Medulla oblongata (tissue), 1 donor: ENCODE results near the gene RXYLT1.
"Not testable (repeated sequence)": the region's sequence is repeated elsewhere in the genome, so short reads cannot be mapped to it uniquely, and the experiment has no call there.

Experiments used
- DNase-seq: peaks from one replicate; pipeline ENCODE4 v3.0.0-alpha.2; 2015; ENCODE audit errors: extremely low spot score

RXYLT1 gene

DNA sequence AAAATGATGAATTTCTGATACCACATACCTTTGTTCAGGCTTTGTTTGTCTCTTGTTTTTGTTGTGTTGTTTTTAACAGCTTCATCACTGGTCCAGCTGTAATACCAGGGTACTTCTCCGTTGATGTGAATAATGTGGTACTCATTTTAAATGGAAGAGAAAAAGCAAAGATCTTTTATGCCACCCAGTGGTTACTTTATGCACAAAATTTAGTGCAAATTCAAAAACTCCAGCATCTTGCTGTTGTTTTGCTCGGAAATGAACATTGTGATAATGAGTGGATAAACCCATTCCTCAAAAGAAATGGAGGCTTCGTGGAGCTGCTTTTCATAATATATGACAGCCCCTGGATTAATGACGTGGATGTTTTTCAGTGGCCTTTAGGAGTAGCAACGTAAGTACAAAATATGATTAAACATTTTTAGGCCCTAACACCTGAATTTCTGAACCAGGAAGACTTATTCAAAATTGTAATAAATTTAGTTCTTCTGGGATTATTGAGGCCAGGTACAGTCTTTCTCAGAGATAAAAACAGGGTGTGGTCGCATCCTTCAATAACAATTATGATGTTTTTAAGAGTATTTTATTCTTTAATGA lies 22.4 kb downstream of the RXYLT1 start:
- peak; percentile 66 for DNase-seq

DNA sequence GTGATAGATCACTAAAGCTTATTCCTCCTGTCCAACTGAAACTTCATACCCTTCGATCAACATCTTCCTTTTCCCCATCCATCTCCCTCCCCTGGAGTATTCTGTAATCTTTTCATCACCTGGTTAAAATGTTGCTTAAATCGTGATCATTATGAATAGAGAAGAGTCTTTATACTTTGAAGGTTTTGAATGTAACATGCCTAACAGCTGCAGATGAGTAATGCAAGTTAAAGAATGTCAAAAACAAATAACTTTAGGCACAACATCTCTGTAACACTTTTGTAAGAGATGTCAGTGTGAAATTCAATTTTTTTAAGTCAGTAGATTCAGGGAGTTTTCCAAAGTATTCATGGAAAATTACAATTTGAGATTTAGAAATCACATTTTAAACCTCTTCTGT lies 25.0 kb downstream of the RXYLT1 start:
- DNase-seq = no peak

GRCh38 chr12:63805704-63806672 lies 26.3 kb downstream of the RXYLT1 start:
- no peak for DNase-seq

- DNase-seq = no peak
Observed at GRCh38 chr12:63808631-63809030, 28.9 kb downstream of the RXYLT1 start.

DNA sequence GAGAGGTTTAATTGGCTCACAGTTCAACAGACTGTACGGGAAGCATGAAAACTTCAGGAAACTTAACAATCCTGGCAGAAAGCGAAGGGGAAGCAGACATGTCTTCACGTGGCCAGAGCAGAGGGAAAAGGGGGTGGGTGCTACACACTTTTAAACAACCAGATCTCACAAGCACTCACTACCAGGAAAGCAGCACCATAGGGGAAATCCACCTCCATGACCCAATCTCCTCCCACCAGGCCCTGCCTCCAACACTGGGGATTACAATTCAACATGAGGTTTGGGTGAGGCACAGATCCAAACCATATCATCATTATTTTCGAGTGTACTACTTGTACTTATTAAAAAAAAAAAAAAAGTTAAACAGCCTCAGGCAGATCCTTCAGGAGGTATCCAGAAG lies 29.9 kb downstream of the RXYLT1 start:
- DNase-seq = no peak

DNA sequence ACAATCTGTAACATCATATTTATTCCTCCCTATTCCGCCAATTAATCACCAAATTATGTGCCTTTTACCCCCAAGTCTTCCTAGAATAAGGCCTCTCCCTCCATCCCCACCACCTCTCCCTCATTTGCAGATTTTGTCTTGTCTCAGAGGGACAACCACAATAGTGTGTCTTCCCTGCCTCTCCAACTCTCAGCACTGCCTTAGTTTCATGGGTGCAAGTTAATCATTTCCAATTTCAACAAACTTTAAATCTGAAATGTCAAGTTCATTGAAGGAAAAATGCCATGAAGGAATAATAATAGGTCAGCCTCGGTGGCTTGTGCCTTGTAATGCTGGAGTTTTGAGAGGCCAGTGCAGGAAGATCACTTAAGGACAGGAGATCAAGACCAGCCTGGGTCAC lies 31.6 kb downstream of the RXYLT1 start:
- DNase-seq = no peak

DNA sequence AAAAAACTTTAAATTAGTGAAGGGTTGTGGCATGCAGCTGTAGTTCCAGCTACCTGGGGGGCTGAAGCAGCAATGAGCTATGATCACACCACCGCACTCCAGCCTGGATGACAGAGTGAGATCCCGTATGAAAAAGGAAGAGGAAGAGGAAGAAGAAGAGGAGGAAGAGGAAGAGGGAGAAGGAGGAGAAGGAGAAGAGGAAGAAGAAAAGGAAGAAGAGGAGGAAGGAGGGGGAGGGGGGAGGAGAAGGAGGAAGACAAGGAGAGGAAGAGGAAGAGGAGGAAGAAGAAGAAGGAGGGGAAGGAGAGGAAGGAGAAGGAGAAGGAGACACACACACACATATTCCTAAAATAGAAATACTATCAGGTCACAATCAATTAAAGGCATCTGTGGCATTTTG lies 32.0 kb downstream of the RXYLT1 start:
- DNase-seq = no peak

GRCh38 chr12:63814146-63814772 lies 34.5 kb downstream of the RXYLT1 start:
- no peak for DNase-seq

GRCh38 chr12:63815482-63815852 lies 35.8 kb downstream of the RXYLT1 start:
- DNase-seq = no peak

DNA sequence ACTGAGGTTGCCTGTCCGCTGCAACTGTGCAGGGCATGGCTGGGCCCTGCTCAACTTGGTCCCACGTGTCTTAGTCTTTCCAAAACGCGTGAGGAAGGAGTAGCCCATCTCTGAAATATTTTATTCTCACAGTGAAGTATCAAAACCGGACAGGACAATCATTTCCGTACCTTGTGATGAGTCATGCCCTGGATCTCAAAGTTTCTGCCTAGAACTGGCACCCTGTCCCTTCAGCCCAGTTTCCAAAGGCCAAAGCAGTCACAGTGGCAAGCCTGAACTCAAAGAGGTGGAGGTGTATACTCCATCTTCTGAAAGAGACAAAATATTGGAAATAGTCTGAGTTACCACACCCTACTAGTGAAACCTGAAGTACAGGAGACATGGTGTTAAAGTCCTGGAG lies 36.3 kb downstream of the RXYLT1 start:
- DNase-seq = no peak

DNA sequence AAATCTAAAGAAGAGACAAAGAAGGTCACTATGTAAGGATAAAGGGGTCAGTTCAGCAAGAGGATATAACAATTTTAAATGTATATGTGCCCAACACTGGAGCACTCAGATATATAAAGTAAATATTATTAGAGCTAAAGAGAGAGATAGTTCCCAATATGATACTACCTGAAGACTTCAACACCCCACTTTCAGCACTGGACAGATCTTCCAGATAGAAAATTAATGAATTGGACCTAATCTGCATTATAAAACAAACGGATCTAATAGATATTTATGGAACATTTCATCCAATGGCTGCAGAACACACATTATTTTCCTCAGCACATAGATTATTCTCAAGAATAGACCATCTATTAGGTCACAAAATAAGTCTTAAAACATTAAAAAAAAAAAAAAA lies 40.7 kb downstream of the RXYLT1 start:
- DNase-seq = no peak

- DNase-seq = peak; percentile 20
Observed at GRCh38 chr12:63821781-63822251, 42.1 kb downstream of the RXYLT1 start.

GRCh38 chr12:63822352-63822751 lies 42.6 kb downstream of the RXYLT1 start:
- no peak for DNase-seq

DNA sequence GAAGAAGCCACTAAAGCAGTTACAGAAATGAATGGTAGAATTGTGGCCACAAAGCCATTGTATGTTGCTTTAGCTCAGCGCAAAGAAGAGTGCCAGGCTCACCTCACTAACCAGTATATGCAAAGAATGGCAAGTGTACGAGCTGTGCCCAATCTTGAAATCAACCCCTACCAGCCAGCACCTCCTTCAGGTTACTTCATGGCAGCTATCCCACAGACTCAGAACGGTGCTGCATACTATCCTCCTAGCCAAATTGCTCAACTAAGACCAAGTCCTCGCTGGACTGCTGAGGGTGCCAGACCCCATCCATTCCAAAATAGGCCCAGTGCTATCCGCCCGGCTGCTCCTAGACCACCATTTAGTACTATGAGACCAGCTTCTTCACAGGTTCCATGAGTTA lies 43.3 kb downstream of the RXYLT1 start:
- DNase-seq = no peak

GRCh38 chr12:63826006-63826585 lies 46.4 kb downstream of the RXYLT1 start:
- peak; percentile 83 for DNase-seq

GRCh38 chr12:63828867-63829266 lies 49.2 kb downstream of the RXYLT1 start:
- DNase-seq = no peak

- no peak for DNase-seq
Observed at GRCh38 chr12:63836046-63836445, 56.3 kb downstream of the RXYLT1 start.

- DNase-seq = no peak
Observed at GRCh38 chr12:63836936-63837335, 57.2 kb downstream of the RXYLT1 start.

- no peak for DNase-seq
Observed at GRCh38 chr12:63838411-63838810, 58.7 kb downstream of the RXYLT1 start.

DNA sequence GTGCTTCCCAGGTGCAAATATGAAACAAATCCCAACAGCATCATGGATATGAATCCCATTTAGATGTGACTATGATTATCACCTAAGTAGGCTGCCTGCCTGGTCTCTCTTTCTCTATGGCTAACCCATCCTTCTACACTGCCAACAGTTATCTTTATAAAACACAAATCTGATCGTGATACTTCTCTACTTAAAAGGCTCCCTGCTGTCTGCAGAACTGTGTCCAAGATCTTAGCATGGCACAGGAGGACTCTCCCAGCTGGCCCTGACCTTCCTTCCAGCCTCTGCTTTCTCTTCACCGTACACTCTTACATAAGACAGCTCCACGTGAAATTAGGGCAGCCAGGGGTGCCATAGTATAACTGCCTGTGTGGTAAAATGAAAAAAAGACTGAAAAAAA lies 61.3 kb downstream of the RXYLT1 start:
- no peak for DNase-seq

DNA sequence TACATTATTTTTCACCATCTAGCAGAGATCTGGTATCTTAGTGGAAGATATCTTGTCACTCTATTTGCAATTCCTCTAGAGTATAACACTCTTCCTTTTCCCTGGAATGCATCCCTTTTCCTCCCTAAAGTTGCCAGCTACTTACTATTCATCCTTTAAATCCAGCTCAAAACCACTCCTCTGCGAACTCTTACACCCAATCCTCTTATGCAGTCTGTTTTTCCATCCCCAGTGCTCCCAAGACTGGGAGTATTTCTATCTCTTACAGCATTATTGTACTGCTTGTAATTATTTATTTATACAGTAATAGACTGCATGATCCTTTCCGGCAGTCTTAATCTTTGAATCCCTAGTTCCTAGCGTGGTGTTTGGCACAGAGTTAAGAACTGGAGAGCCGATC lies 61.9 kb downstream of the RXYLT1 start:
- DNase-seq = no peak

- DNase-seq = not testable (repeated sequence)
Observed at GRCh38 chr12:63842750-63843149, 63.0 kb downstream of the RXYLT1 start.
